Liver (tissue), 9 donors: ENCODE data around the gene ANTXR2. TPM values are rescaled to one million over a fixed set of nuclear protein-coding genes. Genes with fewer than 3 reads are reported as not detected.

Source experiments
- DNase-seq: peaks from one replicate; pipeline ENCODE4 v3.0.0-alpha.2; 2017; ENCODE audit warnings: low spot score
- H3K27ac ChIP-seq, 2 donors: one replicate each; pipeline ENCODE4 v1.7.0; 2013; ENCODE audit warnings: inconsistent platforms in 2 of 2, low read length in 2 of 2, control low read depth in 1 of 2, low read depth in 1 of 2, mild to moderate bottlenecking in 1 of 2
- H3K27me3 ChIP-seq, 4 donors: one replicate each; pipeline versions ENCODE4 v1.6.1 to v1.7.0; 2013; ENCODE audit warnings: low read length in 3 of 4, inconsistent platforms in 1 of 4, mild to moderate bottlenecking in 1 of 4, moderate library complexity in 1 of 4; ENCODE audit not compliant: control insufficient read depth in 4 of 4, insufficient read depth in 4 of 4
- H3K36me3 ChIP-seq, 4 donors: one replicate each; pipeline versions ENCODE4 v1.6.1 to v1.7.0; 2013; ENCODE audit warnings: low read length in 3 of 4, mild to moderate bottlenecking in 3 of 4, low read depth in 1 of 4, moderate library complexity in 1 of 4; ENCODE audit not compliant: control insufficient read depth in 4 of 4, insufficient read depth in 3 of 4
- H3K4me1 ChIP-seq, 4 donors: one replicate each; pipeline versions ENCODE4 v1.6.1 to v1.7.0; 2013; ENCODE audit warnings: low read length in 3 of 4, mild to moderate bottlenecking in 3 of 4, moderate library complexity in 1 of 4; ENCODE audit not compliant: control insufficient read depth in 4 of 4, insufficient read depth in 4 of 4
- H3K4me3 ChIP-seq, 3 donors: one replicate each; pipeline versions ENCODE4 v1.6.1 to v1.7.0; 2013; ENCODE audit warnings: low read length in 3 of 3, control low read depth in 1 of 3, low read depth in 1 of 3, mild to moderate bottlenecking in 1 of 3
- H3K9ac ChIP-seq, 2 donors: one replicate each; pipeline ENCODE4 v1.7.0; 2013; ENCODE audit warnings: low read length in 2 of 2, mild to moderate bottlenecking in 2 of 2, moderate library complexity in 2 of 2, control low read depth in 1 of 2, low read depth in 1 of 2
- H3K9me3 ChIP-seq, 4 donors: one replicate each; pipeline versions ENCODE4 v1.6.1 to v1.7.0; 2013; ENCODE audit warnings: low read length in 3 of 4; ENCODE audit not compliant: control insufficient read depth in 4 of 4
- ATF3 ChIP-seq: IDR thresholded peaks from 2 replicates; pipeline ENCODE4 v1.6.1; 2016; ENCODE audit warnings: antibody characterized with exemption
- CTCF ChIP-seq: fragments of 150-350 bp; IDR thresholded peaks from 2 replicates; pipeline ENCODE4 v1.5.1; 2017; ENCODE audit warnings: improper control_type of control experiment, low read depth, low read length; ENCODE audit not compliant: missing input control
- FOXA1 ChIP-seq: IDR thresholded peaks from 2 replicates; pipeline ENCODE4 v1.6.1; 2016; ENCODE audit warnings: antibody characterized with exemption
- FOXA2 ChIP-seq: IDR thresholded peaks from 2 replicates; pipeline ENCODE4 v1.6.1; 2016; ENCODE audit warnings: antibody characterized with exemption
- GABPA ChIP-seq, 2 donors: IDR thresholded peaks in 1 of 2; conservative IDR thresholded peaks in 1 of 2; 2 replicates each; pipeline ENCODE4 v1.6.1; 2016; ENCODE audit warnings: antibody characterized with exemption in 2 of 2, mild to moderate bottlenecking in 1 of 2, moderate library complexity in 1 of 2
- HNF4A ChIP-seq, 2 donors: conservative IDR thresholded peaks; 2 replicates each; pipeline ENCODE4 v1.6.1; 2016; ENCODE audit warnings: antibody characterized with exemption in 2 of 2, mild to moderate bottlenecking in 2 of 2
- JUND ChIP-seq, 2 donors: IDR thresholded peaks; 2 replicates each; pipeline ENCODE4 v1.6.1; 2016; ENCODE audit warnings: antibody characterized with exemption in 2 of 2
- RAD21 ChIP-seq, 2 donors: IDR thresholded peaks; 2 replicates each; pipeline ENCODE4 v1.6.1; 2016; ENCODE audit warnings: antibody characterized with exemption in 2 of 2, mild to moderate bottlenecking in 2 of 2
- REST ChIP-seq: IDR thresholded peaks from 2 replicates; pipeline ENCODE4 v1.6.1; 2016; ENCODE audit warnings: antibody characterized with exemption, mild to moderate bottlenecking
- SP1 ChIP-seq: IDR thresholded peaks from 2 replicates; pipeline ENCODE4 v1.6.1; 2018; ENCODE audit warnings: antibody characterized with exemption, mild to moderate bottlenecking
- YY1 ChIP-seq: IDR thresholded peaks from 2 replicates; pipeline ENCODE4 v1.6.1; 2016; ENCODE audit warnings: antibody characterized with exemption, mild to moderate bottlenecking
- ZBTB33 ChIP-seq: IDR thresholded peaks from 2 replicates; pipeline ENCODE4 v1.6.1; 2016; ENCODE audit warnings: antibody characterized with exemption
- WGBS: extraction: QIAGEN DNeasy Blood & Tissue Kit; methylation state at CpG from one replicate; pipeline ENCODE4 v1.1.7; 2013; 5-methylcytosine and 5-hydroxymethylcytosine counted together
- polyA plus RNA-seq, 2 donors: library from polyadenylated mRNA; stranded (reverse) in 1 of 2; unstranded in 1 of 2; fragments of 200-250 nt in 1 of 2; fragments of >200 nt in 1 of 2; fragmentation: Nextera tagmentation in 1 of 2; extraction: Ambion mirVana in 1 of 2; gene quantifications; one replicate each; pipeline versions ENCODE4 v1.2.1 to v1.2.3, GENCODE V29; 2013 to 2015
- total RNA-seq, 2 donors: library from RNA; depleted of rRNA; stranded (reverse); fragments of >200 nt; gene quantifications; one replicate each; pipeline ENCODE4 v1.2.3, GENCODE V29; 2014
- donor health status: healthy.
- donor health status: healthy.
- donor health status: healthy.
- donor health status: healthy.
- donor health status: healthy.

The ANTXR2 gene
- total and polyA plus RNA-seq, 4 donors, result 16.1 to 30.5 (median 21.3) TPM

- WGBS, result 82% methylated on average over 1 of the region's 1 CpG
- no peaks in the 10 kb centered on the region for H3K9me3 ChIP-seq
- TF ChIP-seq CTCF (no peak), FOXA1 (no peak), YY1 (no peak), HNF4A (conservative IDR thresholded peaks at IDR 0.05) (no peak), ATF3 (no peak), RAD21 (IDR thresholded peaks at IDR 0.05) (no peak), SP1 (no peak), GABPA (IDR thresholded peaks at IDR 0.05 in 1 of 2, conservative IDR thresholded peaks at IDR 0.05 in 1 of 2) (no peak), JUND (IDR thresholded peaks at IDR 0.05) (no peak), ZBTB33 (no peak), REST (no peak)
- DNase-seq, result no peak
- H3K9ac ChIP-seq, result no peak overlapping the region
- H3K36me3 ChIP-seq, result no peaks in the 10 kb centered on the region
- no peak overlapping the region for H3K4me3 ChIP-seq
- no peak overlapping the region for H3K27ac ChIP-seq
- no peaks in the 10 kb centered on the region for H3K27me3 ChIP-seq
- H3K4me1 ChIP-seq, result no peaks in the 10 kb centered on the region
Measured at GRCh38 chr4:80116516-80116915, 43.5 kb upstream of the ANTXR2 start.

- DNase-seq, result no peak
- WGBS, result 95% methylated on average over 8 of the region's 8 CpGs
- H3K9me3 ChIP-seq, result no peaks in the 10 kb centered on the region
- no peak overlapping the region for H3K4me3 ChIP-seq
- H3K4me1 ChIP-seq, result no peaks in the 10 kb centered on the region
- H3K9ac ChIP-seq, result no peak overlapping the region
- no peaks in the 10 kb centered on the region for H3K27me3 ChIP-seq
- TF ChIP-seq YY1, result no peak
- no peak for TF ChIP-seq FOXA2
- no peak overlapping the region for H3K27ac ChIP-seq
- H3K36me3 ChIP-seq, result no peaks in the 10 kb centered on the region
Measured at GRCh38 chr4:80115368-80116181, 42.5 kb upstream of the ANTXR2 start.
